CD14-positive monocyte (primary cell): ENCODE results near the gene ACADS. TPM values are rescaled to one million over a fixed set of nuclear protein-coding genes. Genes with fewer than 3 reads are reported as not detected.

Experiments
- DNase-seq, 3 donors: peaks; one replicate each; pipeline ENCODE4 v3.0.0-alpha.2; 2011 to 2022
- H2AFZ ChIP-seq: 2 replicates; pipeline ENCODE4 v1.6.0; 2012; ENCODE audit warnings: mild to moderate bottlenecking, low read depth, low read length, inconsistent platforms; ENCODE audit not compliant: insufficient read depth, poor library complexity, severe bottlenecking
- H3K27ac ChIP-seq, 2 donors: 1 replicate in 1 of 2; 2 replicates in 1 of 2; pipeline ENCODE4 v1.5.1; 2012 to 2013; ENCODE audit warnings: low read length in 2 of 2, control low read depth in 1 of 2, inconsistent platforms in 1 of 2, low read depth in 1 of 2, mild to moderate bottlenecking in 1 of 2
- H3K27me3 ChIP-seq, 2 donors: one replicate each; pipeline versions ENCODE4 v1.6.0 to v1.6.1; 2011 to 2013; ENCODE audit warnings: low read length in 2 of 2; ENCODE audit not compliant: control insufficient read depth in 2 of 2, insufficient read depth in 2 of 2
- H3K36me3 ChIP-seq, 2 donors: replicated peaks in 1 of 2; 1 replicate in 1 of 2; 2 replicates in 1 of 2; pipeline versions ENCODE4 v1.5.1 to v1.6.1; 2012 to 2013; ENCODE audit warnings: low read length in 2 of 2, control low read depth in 1 of 2, inconsistent platforms in 1 of 2, mild to moderate bottlenecking in 1 of 2; ENCODE audit not compliant: insufficient read depth in 2 of 2, control insufficient read depth in 1 of 2
- H3K4me1 ChIP-seq, 2 donors: 1 replicate in 1 of 2; 2 replicates in 1 of 2; pipeline versions ENCODE4 v1.5.1 to v1.6.1; 2012 to 2013; ENCODE audit warnings: low read length in 2 of 2, control low read depth in 1 of 2, inconsistent platforms in 1 of 2, mild to moderate bottlenecking in 1 of 2, moderate library complexity in 1 of 2; ENCODE audit not compliant: insufficient read depth in 2 of 2, control insufficient read depth in 1 of 2
- H3K4me2 ChIP-seq: replicated peaks from 2 replicates; pipeline ENCODE3; 2012; ENCODE audit warnings: low read length, moderate library complexity, mild to moderate bottlenecking; ENCODE audit not compliant: poor library complexity, severe bottlenecking; ENCODE audit errors: extremely low read depth
- H3K4me3 ChIP-seq, 3 experiments: fragments of 200-600 bp in 1 of 3; sonication (generic) in 1 of 3; replicated peaks in 1 of 3; 1 replicate in 2 of 3; 2 replicates in 1 of 3; pipeline ENCODE4 v1.5.1; 2011 to 2013; ENCODE audit warnings: low read length in 3 of 3, mild to moderate bottlenecking in 3 of 3, control low read depth in 2 of 3, low read depth in 2 of 3, inconsistent platforms in 1 of 3, moderate library complexity in 1 of 3
- H3K79me2 ChIP-seq: 2 replicates; pipeline ENCODE4 v1.6.0; 2012; ENCODE audit warnings: mild to moderate bottlenecking, control low read depth, inconsistent platforms, low read length, moderate library complexity; ENCODE audit not compliant: insufficient read depth
- H3K9ac ChIP-seq: 2 replicates; pipeline ENCODE4 v1.6.0; 2017; ENCODE audit warnings: low read length, mild to moderate bottlenecking; ENCODE audit not compliant: insufficient read depth, poor library complexity, severe bottlenecking
- H3K9me3 ChIP-seq, 2 donors: replicated peaks in 1 of 2; 1 replicate in 1 of 2; 2 replicates in 1 of 2; pipeline versions ENCODE4 v1.5.1 to v1.6.1; 2012 to 2013; ENCODE audit warnings: low read length in 2 of 2, control low read depth in 1 of 2; ENCODE audit not compliant: control insufficient read depth in 1 of 2, insufficient read depth in 1 of 2
- H4K20me1 ChIP-seq: 2 replicates; pipeline ENCODE4 v1.6.0; 2012; ENCODE audit warnings: mild to moderate bottlenecking, low read length, control low read depth, moderate library complexity; ENCODE audit not compliant: insufficient read depth
- H3K27ac Mint-ChIP-seq, 7 donors: one replicate each; pipeline ENCODE4 v1.8.0; 2020; ENCODE audit warnings: mild to moderate bottlenecking in 7 of 7, mixed read lengths in 7 of 7, moderate library complexity in 6 of 7, inconsistent platforms in 2 of 7
- H3K27me3 Mint-ChIP-seq, 3 donors: one replicate each; pipeline ENCODE4 v1.8.0; 2021 to 2022; ENCODE audit warnings: low read depth in 3 of 3, mild to moderate bottlenecking in 3 of 3, mixed read lengths in 3 of 3, moderate library complexity in 3 of 3, inconsistent platforms in 1 of 3
- H3K36me3 Mint-ChIP-seq, 2 donors: one replicate each; pipeline ENCODE4 v1.8.0; 2020; ENCODE audit warnings: mixed read lengths in 2 of 2, inconsistent platforms in 1 of 2, mild to moderate bottlenecking in 1 of 2
- H3K4me1 Mint-ChIP-seq: one replicate; pipeline ENCODE4 v1.8.0; 2020; ENCODE audit warnings: mild to moderate bottlenecking, mixed read lengths
- H3K4me3 Mint-ChIP-seq, 2 donors: one replicate each; pipeline ENCODE4 v1.8.0; 2020; ENCODE audit warnings: mild to moderate bottlenecking in 2 of 2, mixed read lengths in 2 of 2, moderate library complexity in 1 of 2
- H3K9me3 Mint-ChIP-seq, 7 donors: one replicate each; pipeline ENCODE4 v1.8.0; 2020 to 2022; ENCODE audit warnings: mixed read lengths in 7 of 7, mild to moderate bottlenecking in 6 of 7, moderate library complexity in 6 of 7, inconsistent platforms in 2 of 7
- CTCF ChIP-seq: fragments of 200-600 bp; IDR thresholded peaks from one replicate; pipeline ENCODE4 v1.8.0; 2022; ENCODE audit warnings: antibody characterized with exemption, mild to moderate bottlenecking
- WGBS: methylation state at CpG from one replicate; pipeline ENCODE4 v1.1.5; 2013; ENCODE audit warnings: missing lambda C conversion rate; ENCODE audit not compliant: insufficient coverage; 5-methylcytosine and 5-hydroxymethylcytosine counted together
- intact Hi-C, 2 donors: fragments of 100-400 bp; cut with micrococcal nuclease; formaldehyde crosslinking; loops; one replicate each; pipeline versions ENCODE4 v1.15.0 to v1.15.1; 2023
- polyA plus RNA-seq, 3 donors: library from polyadenylated mRNA; depleted of rRNA in 1 of 3; unstranded in 2 of 3; stranded (reverse) in 1 of 3; fragments of 300-500 nt in 2 of 3; fragments of >200 nt in 1 of 3; fragmentation: Illumina TruSeq in 2 of 3; gene quantifications; 1 replicate in 2 of 3; 2 replicates in 1 of 3; pipeline ENCODE4 v1.2.3, GENCODE V29; 2012 to 2021

ACADS gene
- polyA plus RNA-seq, 3 donors, result 9.2 to 25.1 (median 18.2) TPM

- Histone ChIP-seq H3K9ac (no peak overlapping the region), H3K36me3 (peaks cover 21 to 23% of the 10 kb centered on the region in 2 donors), H3K4me2 (no peak overlapping the region), H3K9me3 (no peaks in the 10 kb centered on the region), H3K27me3 (no peaks in the 10 kb centered on the region), H2AFZ (no peak overlapping the region), H3K4me3 (no peak overlapping the region), H3K79me2 (no peaks in the 10 kb centered on the region), H4K20me1 (no peaks in the 10 kb centered on the region), H3K4me1 (no peaks in the 10 kb centered on the region), H3K27ac (no peak overlapping the region)
- Mint-ChIP-seq H3K27me3 (peaks cover 0 to 3% (median 0%) of the 10 kb centered on the region in 3 donors), H3K27ac (no peak overlapping the region), H3K36me3 (peaks cover 17 to 46% of the 10 kb centered on the region in 2 donors), H3K9me3 (peaks cover 0 to 4% (median 0%) of the 10 kb centered on the region in 7 donors), H3K4me3 (no peak overlapping the region), H3K4me1 (peaks cover 2% of the 10 kb centered on the region)
- no peak for TF ChIP-seq CTCF
- DNase-seq, result no peak
- intact Hi-C loops, result no loop called here
- WGBS, result no CpG with 5 or more reads among the region's 3 CpGs
Measured at GRCh38 chr12:120735181-120735580, 9.6 kb downstream of the ACADS start.

GRCh38 chr12:120736404-120737331 is 11.0 kb downstream of the ACADS start:
- Mint-ChIP-seq H3K36me3 (peaks cover 14 to 35% of the 10 kb centered on the region in 2 donors), H3K9me3 (peaks cover 0 to 4% (median 0%) of the 10 kb centered on the region in 7 donors), H3K4me3 (no peak overlapping the region), H3K27ac (peak overlapping the region in 1 of 7 donors; percentile 77), H3K27me3 (peaks cover 0 to 3% (median 0%) of the 10 kb centered on the region in 3 donors), H3K4me1 (peaks cover 2% of the 10 kb centered on the region)
- H3K4me1 ChIP-seq, result no peaks in the 10 kb centered on the region
- H3K27ac ChIP-seq, result no peak overlapping the region
- no peak overlapping the region for H3K9ac ChIP-seq
- intact Hi-C loops, result no loop called here
- H4K20me1 ChIP-seq, result no peaks in the 10 kb centered on the region
- TF ChIP-seq CTCF, result no peak
- no peak for DNase-seq
- no peaks in the 10 kb centered on the region for H3K27me3 ChIP-seq
- H3K4me2 ChIP-seq, result no peak overlapping the region
- H3K9me3 ChIP-seq, result no peaks in the 10 kb centered on the region
- H3K36me3 ChIP-seq, result peaks cover 13 to 15% of the 10 kb centered on the region in 2 donors
- H2AFZ ChIP-seq, result no peak overlapping the region
- no peak overlapping the region for H3K4me3 ChIP-seq
- WGBS, result 97% methylated on average over 37 of the region's 38 CpGs
- H3K79me2 ChIP-seq, result no peaks in the 10 kb centered on the region
